HG03066 (cell line): ENCODE data around the gene SMIM1.
"Not testable (repeated sequence)": the region's sequence is repeated elsewhere in the genome, so short reads cannot be mapped to it uniquely, and the experiment has no call there.

Experiments used
- ATAC-seq: cut with Tn5 transposase; IDR thresholded peaks from one replicate; pipeline ENCODE4 v1.9.1; 2021; ENCODE audit warnings: low read depth; ENCODE audit not compliant: unreplicated experiment

Gene SMIM1

GRCh38 chr1:3772715-3773571, at the start of gene SMIM1:
TSS of gene SMIM1 (plus strand) at chr1:3772749. CDS start at chr1:3775374, 2,625 bp downstream.
- ATAC-seq = peak; percentile 18

GRCh38 chr1:3722846-3723245, 49.7 kb upstream of the SMIM1 start:
- ATAC-seq = no peak

- ATAC-seq = not testable (repeated sequence)
Observed at GRCh38 chr1:3724416-3725030, 48.0 kb upstream of the SMIM1 start.

- ATAC-seq = no peak
Observed at GRCh38 chr1:3725366-3725765, 47.2 kb upstream of the SMIM1 start.

GRCh38 chr1:3727042-3727824, 45.3 kb upstream of the SMIM1 start:
- ATAC-seq = no peak

- no peak for ATAC-seq
Observed at GRCh38 chr1:3727825-3728776, 44.4 kb upstream of the SMIM1 start.

- no peak for ATAC-seq
Observed at GRCh38 chr1:3729594-3730542, 42.7 kb upstream of the SMIM1 start.

- no peak for ATAC-seq
Observed at GRCh38 chr1:3730543-3731247, 41.9 kb upstream of the SMIM1 start.

GRCh38 chr1:3731583-3732433, 40.7 kb upstream of the SMIM1 start:
- ATAC-seq = no peak

GRCh38 chr1:3732434-3733093, 40.0 kb upstream of the SMIM1 start:
- ATAC-seq = no peak

- no peak for ATAC-seq
Observed at GRCh38 chr1:3733094-3733882, 39.3 kb upstream of the SMIM1 start.

- ATAC-seq = no peak
Observed at GRCh38 chr1:3733883-3734589, 38.5 kb upstream of the SMIM1 start.

- no peak for ATAC-seq
Observed at GRCh38 chr1:3734602-3735001, 37.9 kb upstream of the SMIM1 start.

- no peak for ATAC-seq
Observed at GRCh38 chr1:3735027-3735681, 37.4 kb upstream of the SMIM1 start.

GRCh38 chr1:3735688-3736087, 36.9 kb upstream of the SMIM1 start:
- no peak for ATAC-seq
